ENCODE results near the gene IKZF4.
"Not testable (repeated sequence)": the region's sequence is repeated elsewhere in the genome, so short reads cannot be mapped to it uniquely, and the experiment has no call there.

The IKZF4 gene

GRCh38 chr12:56042430-56042813, 21.6 kb downstream of the IKZF4 start:
- H3K9me3 Mint-ChIP-seq; ATAC-seq; DNase-seq (ENCODE audit: low spot score in 2 of 2): not testable (repeated sequence)
- H3K36me3 Mint-ChIP-seq = peaks cover 58% of the 10 kb centered on the region
- peak overlapping the region; percentile 99 for H3K27ac Mint-ChIP-seq
- peak overlapping the region; percentile 96 for H3K4me3 Mint-ChIP-seq
- H3K4me1 Mint-ChIP-seq = peaks cover 38% of the 10 kb centered on the region

DNA sequence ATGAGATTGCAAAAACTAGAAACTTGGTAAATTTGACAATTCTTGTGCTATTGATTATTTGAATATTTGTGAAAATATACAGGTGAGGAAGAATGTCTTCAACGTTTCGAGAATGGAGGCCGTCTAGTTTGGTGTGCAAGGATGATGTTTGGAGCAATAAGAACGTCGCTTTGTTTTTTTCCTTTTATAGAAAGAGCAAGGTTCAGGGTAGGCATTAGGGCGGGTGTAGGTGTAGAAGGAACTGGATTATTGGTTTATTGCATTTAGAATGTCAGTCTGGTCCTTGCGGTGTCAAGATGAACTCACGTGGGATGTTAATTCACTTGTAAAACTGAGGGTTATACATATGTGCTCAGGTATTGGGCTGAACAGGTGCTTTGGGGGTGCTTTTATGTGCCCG, 22.0 kb downstream of the IKZF4 start:
- Mint-ChIP-seq H3K27ac (peak overlapping the region; percentile 99), H3K36me3 (peaks cover 54% of the 10 kb centered on the region), H3K4me1 (peaks cover 38% of the 10 kb centered on the region), H3K4me3 (peak overlapping the region; percentile 96), H3K9me3 (no peaks in the 10 kb centered on the region)
- ATAC-seq (no peak), DNase-seq (ENCODE audit: low spot score in 2 of 2) (no peak)

- DNase-seq (ENCODE audit: low spot score in 2 of 2) (no peak), ATAC-seq (no peak)
- H3K9me3 Mint-ChIP-seq = no peaks in the 10 kb centered on the region
- H3K36me3 Mint-ChIP-seq = peaks cover 53% of the 10 kb centered on the region
- no peak overlapping the region for H3K27ac Mint-ChIP-seq
- peaks cover 31% of the 10 kb centered on the region for H3K4me1 Mint-ChIP-seq
- H3K4me3 Mint-ChIP-seq = no peak overlapping the region
These were observed 25.4 kb downstream of the IKZF4 start for GRCh38 chr12:56046027-56046780.

GRCh38 chr12:56053407-56053893, 32.6 kb downstream of the IKZF4 start:
- Mint-ChIP-seq H3K27ac (no peak overlapping the region), H3K36me3 (no peaks in the 10 kb centered on the region), H3K4me1 (peaks cover 7% of the 10 kb centered on the region), H3K9me3 (no peaks in the 10 kb centered on the region), H3K4me3 (no peak overlapping the region)
- no peak for ATAC-seq
- no peak for DNase-seq (ENCODE audit: low spot score in 2 of 2)

DNA sequence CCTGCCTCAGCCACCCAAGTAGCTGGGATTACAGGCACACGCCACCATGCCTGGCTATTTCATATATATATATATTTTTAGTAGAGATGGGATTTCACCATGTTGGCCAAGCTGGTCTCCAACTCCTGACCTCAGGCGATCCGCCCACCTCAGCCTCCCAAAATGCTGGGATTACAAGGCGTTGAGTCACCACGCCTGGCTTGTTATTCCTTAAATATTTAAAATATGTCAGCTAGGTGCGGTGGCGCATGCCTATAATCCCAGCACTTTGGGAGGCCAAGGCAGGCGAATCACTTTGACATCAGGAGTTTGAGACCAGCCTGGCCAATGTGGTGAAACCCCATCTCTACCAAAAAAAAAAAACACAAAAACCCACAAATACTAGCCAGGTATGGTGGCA, 39.1 kb downstream of the IKZF4 start:
- H3K4me1 Mint-ChIP-seq; DNase-seq (ENCODE audit: low spot score in 2 of 2); H3K9me3 Mint-ChIP-seq; H3K4me3 Mint-ChIP-seq; H3K27ac Mint-ChIP-seq; H3K36me3 Mint-ChIP-seq; ATAC-seq: not testable (repeated sequence)

DNA sequence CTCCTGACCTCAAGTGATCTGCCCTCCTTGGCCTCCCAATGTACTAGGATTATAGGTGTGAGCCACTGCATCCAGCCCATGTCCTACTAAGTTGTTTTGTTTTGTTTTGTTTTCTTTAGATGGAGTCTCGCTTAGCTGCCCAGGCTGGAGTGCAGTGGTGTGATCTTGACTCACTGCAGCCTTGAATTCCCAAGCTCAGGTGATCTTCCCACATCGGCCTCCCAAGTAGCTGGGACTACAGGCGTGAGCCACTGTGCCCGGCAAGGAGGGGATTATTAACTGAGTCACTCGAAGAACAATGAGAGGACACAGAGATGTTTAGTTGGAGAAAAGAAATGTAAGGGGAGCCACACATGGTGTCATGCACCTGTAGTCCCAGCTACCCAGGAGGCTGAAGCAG, 41.1 kb downstream of the IKZF4 start:
- ATAC-seq = no peak
- no peaks in the 10 kb centered on the region for H3K36me3 Mint-ChIP-seq
- H3K9me3 Mint-ChIP-seq = no peaks in the 10 kb centered on the region
- DNase-seq (ENCODE audit: low spot score in 2 of 2) = no peak
- H3K4me3 Mint-ChIP-seq = no peak overlapping the region
- H3K4me1 Mint-ChIP-seq = no peaks in the 10 kb centered on the region
- no peak overlapping the region for H3K27ac Mint-ChIP-seq

- H3K9me3 Mint-ChIP-seq = no peaks in the 10 kb centered on the region
- H3K27ac Mint-ChIP-seq = no peak overlapping the region
- no peak for ATAC-seq
- H3K4me3 Mint-ChIP-seq = no peak overlapping the region
- no peaks in the 10 kb centered on the region for H3K36me3 Mint-ChIP-seq
- no peaks in the 10 kb centered on the region for H3K4me1 Mint-ChIP-seq
- DNase-seq (ENCODE audit: low spot score in 2 of 2) = no peak
These were observed 42.2 kb downstream of the IKZF4 start for GRCh38 chr12:56062996-56063395.

DNA sequence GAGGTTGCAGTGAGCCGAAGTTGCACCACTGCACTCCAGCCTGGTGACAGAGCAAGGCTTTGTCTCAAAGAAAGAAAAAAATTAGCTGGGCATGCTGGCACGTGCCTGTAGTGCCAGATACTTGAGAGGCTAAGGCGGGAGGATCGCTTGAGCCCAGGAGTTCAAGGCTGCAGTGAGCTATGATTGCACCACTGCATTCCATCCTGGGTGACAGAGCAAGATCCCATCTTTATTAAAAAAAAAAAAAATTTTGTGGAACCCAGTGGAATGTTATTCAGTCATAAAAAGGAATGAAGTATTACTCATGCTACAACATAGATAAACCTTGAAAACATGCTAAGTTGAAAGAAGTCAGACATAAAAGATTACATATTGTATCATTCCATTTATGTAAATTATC, 50.8 kb downstream of the IKZF4 start:
- Mint-ChIP-seq H3K4me1 (no peaks in the 10 kb centered on the region), H3K4me3 (no peak overlapping the region), H3K36me3 (no peaks in the 10 kb centered on the region), H3K9me3 (no peaks in the 10 kb centered on the region), H3K27ac (no peak overlapping the region)
- no peak for DNase-seq (ENCODE audit: low spot score in 2 of 2)
- no peak for ATAC-seq

DNA sequence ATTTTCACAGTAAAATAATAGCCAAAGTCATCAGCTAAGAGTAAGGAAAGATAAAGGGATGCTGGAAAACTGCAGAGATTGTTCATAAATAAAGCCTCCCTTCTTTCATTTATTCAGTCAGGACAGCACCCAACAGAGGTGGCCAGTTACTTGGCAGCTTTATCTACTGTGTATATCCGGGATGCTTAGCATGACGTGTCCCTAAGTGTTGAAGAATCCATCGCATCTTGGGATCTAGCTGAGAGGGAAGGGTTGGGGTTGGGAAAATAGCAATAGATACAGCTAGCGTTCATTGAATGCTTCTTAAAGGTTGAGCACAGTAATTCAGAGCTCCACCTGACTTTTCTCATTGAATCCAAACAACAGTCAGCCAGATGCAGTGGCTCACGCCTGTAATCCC, 53.6 kb downstream of the IKZF4 start:
- no peaks in the 10 kb centered on the region for H3K9me3 Mint-ChIP-seq
- H3K4me1 Mint-ChIP-seq = no peaks in the 10 kb centered on the region
- H3K4me3 Mint-ChIP-seq = no peak overlapping the region
- DNase-seq (ENCODE audit: low spot score in 2 of 2) = no peak
- ATAC-seq = no peak
- no peaks in the 10 kb centered on the region for H3K36me3 Mint-ChIP-seq
- H3K27ac Mint-ChIP-seq = no peak overlapping the region

- not testable (repeated sequence) for ATAC-seq; H3K36me3 Mint-ChIP-seq; DNase-seq (ENCODE audit: low spot score in 2 of 2); H3K9me3 Mint-ChIP-seq; H3K27ac Mint-ChIP-seq; H3K4me1 Mint-ChIP-seq
- H3K4me3 Mint-ChIP-seq = peak overlapping the region; percentile 79
These were observed 57.1 kb downstream of the IKZF4 start for GRCh38 chr12:56077966-56078365.

DNA sequence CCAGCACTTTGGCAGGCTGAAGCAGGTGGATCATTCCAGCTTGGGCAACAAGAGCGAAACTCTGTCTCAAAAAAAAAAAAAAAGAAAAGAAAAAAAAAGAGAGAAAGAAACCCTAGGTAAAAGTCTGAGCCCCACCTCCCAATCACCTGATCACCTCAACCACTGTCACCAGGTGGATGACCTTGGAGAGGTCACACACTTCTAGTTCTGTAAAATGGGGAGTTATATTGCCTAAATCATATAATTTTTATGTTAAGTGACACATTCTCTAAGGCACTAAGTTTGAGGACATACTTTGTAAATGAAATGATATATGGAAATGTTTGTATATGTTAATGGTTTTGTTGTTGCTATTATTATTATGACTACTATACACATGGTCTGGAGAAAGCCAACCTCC, 57.6 kb downstream of the IKZF4 start:
- Mint-ChIP-seq H3K4me1 (peaks cover 7% of the 10 kb centered on the region), H3K27ac (no peak overlapping the region), H3K36me3 (no peaks in the 10 kb centered on the region)

GRCh38 chr12:56078931-56079722, 58.3 kb downstream of the IKZF4 start:
- H3K36me3 Mint-ChIP-seq = no peaks in the 10 kb centered on the region
- ATAC-seq (peak; percentile 67), DNase-seq (ENCODE audit: low spot score in 2 of 2) (peak; percentile 41 to 73)
- no peaks in the 10 kb centered on the region for H3K9me3 Mint-ChIP-seq
- H3K4me1 Mint-ChIP-seq = peaks cover 7% of the 10 kb centered on the region
- H3K4me3 Mint-ChIP-seq = peak overlapping the region; percentile 79
- no peak overlapping the region for H3K27ac Mint-ChIP-seq

More for the DNA sequence above, 57.6 kb downstream of the IKZF4 start:
- DNase-seq (ENCODE audit: low spot score in 2 of 2) (no peak), ATAC-seq (no peak)
- Mint-ChIP-seq H3K9me3 (no peaks in the 10 kb centered on the region), H3K4me3 (peak overlapping the region; percentile 79)

DNA sequence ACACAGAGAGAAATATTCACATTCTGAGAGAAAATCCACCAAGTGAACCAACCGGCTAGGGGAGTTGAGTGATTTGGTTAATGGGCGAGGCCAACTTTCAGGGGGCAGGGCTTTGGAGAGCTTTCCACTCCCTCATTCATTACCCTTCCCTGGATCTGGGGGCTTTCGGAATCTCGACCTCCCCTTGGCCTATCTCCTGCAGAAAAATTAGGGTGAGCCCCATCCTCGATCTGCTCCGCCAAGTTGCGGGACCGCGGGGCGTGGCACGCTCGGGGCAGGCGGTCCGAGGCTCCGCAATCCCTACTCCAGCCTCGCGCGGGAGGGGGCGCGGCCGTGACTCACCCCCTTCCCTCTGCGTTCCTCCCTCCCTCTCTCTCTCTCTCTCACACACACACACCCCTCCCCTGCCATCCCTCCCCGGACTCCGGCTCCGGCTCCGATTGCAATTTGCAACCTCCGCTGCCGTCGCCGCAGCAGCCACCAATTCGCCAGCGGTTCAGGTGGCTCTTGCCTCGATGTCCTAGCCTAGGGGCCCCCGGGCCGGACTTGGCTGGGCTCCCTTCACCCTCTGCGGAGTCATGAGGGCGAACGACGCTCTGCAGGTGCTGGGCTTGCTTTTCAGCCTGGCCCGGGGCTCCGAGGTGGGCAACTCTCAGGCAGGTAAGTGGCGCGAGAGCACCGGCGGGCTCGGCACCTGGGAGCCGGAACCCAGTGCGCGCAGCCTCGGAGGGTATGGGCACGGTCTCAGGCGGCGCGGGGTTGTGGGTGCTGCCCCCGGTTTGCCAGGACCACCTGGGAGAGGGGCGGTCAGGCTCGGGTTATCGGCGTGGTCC, 59.1 kb downstream of the IKZF4 start, which contains the start of gene ERBB3:
ERBB3 (plus strand) TSS at position 443 of the 833 bp plus-strand sequence; CDS start at position 579, 136 bp downstream.
- ATAC-seq = peak; percentile 87

DNA sequence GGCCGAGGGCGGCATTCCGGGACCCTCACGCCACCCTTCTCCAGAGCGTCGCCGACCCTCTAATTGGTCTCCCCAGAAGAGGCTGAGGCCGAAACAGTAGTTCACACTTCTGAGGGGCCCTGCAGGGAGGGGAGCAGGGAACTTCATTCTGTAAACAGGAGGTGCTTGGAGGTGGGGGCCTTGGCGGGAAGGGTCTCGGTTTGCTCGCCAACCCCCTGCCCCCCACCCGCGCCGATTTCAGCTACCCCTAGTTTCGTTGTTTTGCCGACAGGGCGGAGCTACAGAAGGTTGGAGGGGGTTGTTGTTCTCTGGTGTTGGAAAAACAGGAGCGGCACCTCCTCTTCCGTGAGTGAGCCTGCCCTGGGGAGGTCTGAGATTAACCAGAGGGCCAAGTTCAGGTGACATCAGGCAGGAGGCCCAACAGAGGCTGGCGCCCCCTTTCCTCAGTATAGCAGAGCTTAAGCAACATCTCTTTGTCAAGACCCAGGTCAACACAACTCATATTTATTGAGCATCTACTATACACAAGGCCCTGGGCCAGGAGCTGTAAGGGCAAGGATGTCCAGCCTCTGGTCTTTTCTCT, 59.8 kb downstream of the IKZF4 start:
- Mint-ChIP-seq H3K27ac (no peak overlapping the region), H3K4me1 (peaks cover 7% of the 10 kb centered on the region), H3K4me3 (peak overlapping the region; percentile 79), H3K36me3 (no peaks in the 10 kb centered on the region), H3K9me3 (no peaks in the 10 kb centered on the region)
- DNase-seq (ENCODE audit: low spot score in 2 of 2) (no peak), ATAC-seq (no peak)

More for the DNA sequence above, 59.1 kb downstream of the IKZF4 start, which contains the start of gene ERBB3:
- Mint-ChIP-seq H3K4me1 (peaks cover 7% of the 10 kb centered on the region), H3K9me3 (no peaks in the 10 kb centered on the region), H3K4me3 (peak within 1 kb of the TSS; percentile 79), H3K36me3 (no peaks in the 10 kb centered on the region), H3K27ac (no peak within 1 kb of the TSS)
- peak; percentile 36 to 71 for DNase-seq (ENCODE audit: low spot score in 2 of 2)

Data from stimulated activated effector memory CD8-positive, alpha-beta T cell treated with anti-CD3 and anti-CD28 coated beads, Interleukin-12 subunit alpha, Interleukin-12 subunit beta, amount 100 ng/mL, for 72 hours (primary cell).